ENCODE measurements around the gene SPRY1. TPM values are rescaled to one million over a fixed set of nuclear protein-coding genes. Genes with fewer than 3 reads are reported as not detected.
A peak's percentile ranks its signal among the peaks of the same experiment; 100 is the strongest.

SPRY1 gene
- total RNA-seq, 1 donor = 7.3 TPM

GRCh38 chr4:123399627-123400358, 3.2 kb downstream of the SPRY1 start:
- TF ChIP-seq CTCF (IDR thresholded peaks at IDR 0.05; ENCODE audit: insufficient read depth, low read depth, low read length) = no peak
- peak; percentile 45 for DNase-seq (ENCODE audit: low read depth)

GRCh38 chr4:123401271-123402120, 4.9 kb downstream of the SPRY1 start:
- no peak for TF ChIP-seq CTCF (IDR thresholded peaks at IDR 0.05; ENCODE audit: insufficient read depth, low read depth, low read length)
- peak overlapping the region; percentile 69 for H3K4me3 ChIP-seq (ENCODE audit: low read depth, low read length)
- DNase-seq (ENCODE audit: low read depth) = no peak

More at GRCh38 chr4:123399627-123400358, 3.2 kb downstream of the SPRY1 start:
- peak overlapping the region; percentile 69 for H3K4me3 ChIP-seq (ENCODE audit: low read depth, low read length)

GRCh38 chr4:123402121-123402465, 5.5 kb downstream of the SPRY1 start:
- no peak overlapping the region for H3K4me3 ChIP-seq (ENCODE audit: low read depth, low read length)
- TF ChIP-seq CTCF (IDR thresholded peaks at IDR 0.05; ENCODE audit: insufficient read depth, low read depth, low read length) = no peak
- DNase-seq (ENCODE audit: low read depth) = no peak

GRCh38 chr4:123403080-123403604, 6.5 kb downstream of the SPRY1 start:
- H3K4me3 ChIP-seq (ENCODE audit: low read depth, low read length) = no peak overlapping the region
- no peak for TF ChIP-seq CTCF (IDR thresholded peaks at IDR 0.05; ENCODE audit: insufficient read depth, low read depth, low read length)
- DNase-seq (ENCODE audit: low read depth) = no peak

GRCh38 chr4:123404533-123404932, 7.9 kb downstream of the SPRY1 start:
- no peak for DNase-seq (ENCODE audit: low read depth)
- TF ChIP-seq CTCF (IDR thresholded peaks at IDR 0.05; ENCODE audit: insufficient read depth, low read depth, low read length) = no peak
- no peak overlapping the region for H3K4me3 ChIP-seq (ENCODE audit: low read depth, low read length)

GRCh38 chr4:123405267-123405865, 8.8 kb downstream of the SPRY1 start:
- TF ChIP-seq CTCF (IDR thresholded peaks at IDR 0.05; ENCODE audit: insufficient read depth, low read depth, low read length) = no peak
- no peak for DNase-seq (ENCODE audit: low read depth)
- no peak overlapping the region for H3K4me3 ChIP-seq (ENCODE audit: low read depth, low read length)
